HG02840 (cell line): ENCODE data around the gene MACROD1.

Experiments used
- ATAC-seq: cut with Tn5 transposase; IDR thresholded peaks from one replicate; pipeline ENCODE4 v1.9.1; 2021; ENCODE audit warnings: mild to moderate bottlenecking, moderate library complexity, moderate number of reproducible peaks; ENCODE audit not compliant: unreplicated experiment, low FRiP score

MACROD1 gene

GRCh38 chr11:64083398-64084080 lies 82.4 kb downstream of the MACROD1 start:
- no peak for ATAC-seq

DNA sequence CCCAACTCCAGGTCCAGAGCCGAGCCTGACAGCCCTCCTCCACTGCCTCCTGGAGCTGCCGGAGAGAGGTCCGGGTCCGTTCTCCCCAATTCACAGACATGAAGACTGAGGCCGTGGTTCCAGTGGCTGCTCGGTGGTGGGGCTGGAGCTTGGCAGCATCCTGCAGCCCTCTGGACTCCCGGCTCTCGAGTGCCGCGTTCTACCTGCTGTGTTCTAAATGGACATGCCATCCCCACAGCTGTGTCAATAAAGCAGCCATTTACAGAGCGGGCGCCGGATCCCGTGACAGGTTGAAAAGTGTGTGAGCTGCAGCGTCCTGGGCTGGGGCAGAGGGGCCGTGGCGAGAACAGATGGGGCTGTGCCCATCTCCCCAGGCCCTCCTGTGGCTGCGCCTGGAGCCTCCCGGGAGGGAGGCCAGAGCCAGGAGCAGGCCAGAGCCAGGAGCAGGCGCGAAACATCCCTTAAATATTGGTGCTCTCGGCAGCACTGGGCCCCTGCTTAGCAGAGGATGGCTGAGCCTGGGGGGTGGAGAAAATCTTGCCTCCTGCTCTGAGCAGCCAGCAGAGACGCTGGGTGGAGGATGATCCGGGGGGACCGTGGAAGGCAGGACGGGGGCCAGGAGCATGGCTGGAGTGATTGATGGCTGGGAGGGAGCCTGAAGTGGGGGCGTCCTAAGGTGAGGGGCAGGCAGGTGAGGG lies 84.0 kb downstream of the MACROD1 start:
- no peak for ATAC-seq

DNA sequence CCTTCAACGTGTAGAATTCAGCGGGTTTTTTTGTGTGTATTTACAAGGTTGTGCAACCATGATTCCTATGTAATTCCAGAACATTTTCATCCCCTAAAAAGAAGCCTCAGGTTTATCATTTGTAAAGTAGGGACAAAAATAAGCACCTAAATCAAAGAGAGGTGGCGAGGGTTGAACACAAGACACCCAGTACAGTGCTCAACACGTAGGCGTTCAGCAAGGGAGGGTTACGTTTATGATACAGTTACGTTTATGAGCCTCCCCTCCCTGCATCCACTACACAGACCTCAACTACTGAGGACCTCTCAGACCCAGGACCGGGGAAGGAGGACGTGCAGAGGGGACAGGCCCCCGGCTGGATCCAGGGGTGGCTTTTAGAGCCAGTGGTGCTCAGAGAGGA lies 85.5 kb downstream of the MACROD1 start:
- no peak for ATAC-seq

GRCh38 chr11:64078905-64079304 lies 87.0 kb downstream of the MACROD1 start:
- no peak for ATAC-seq

- no peak for ATAC-seq
Measured at GRCh38 chr11:64078284-64078683, 87.6 kb downstream of the MACROD1 start.

DNA sequence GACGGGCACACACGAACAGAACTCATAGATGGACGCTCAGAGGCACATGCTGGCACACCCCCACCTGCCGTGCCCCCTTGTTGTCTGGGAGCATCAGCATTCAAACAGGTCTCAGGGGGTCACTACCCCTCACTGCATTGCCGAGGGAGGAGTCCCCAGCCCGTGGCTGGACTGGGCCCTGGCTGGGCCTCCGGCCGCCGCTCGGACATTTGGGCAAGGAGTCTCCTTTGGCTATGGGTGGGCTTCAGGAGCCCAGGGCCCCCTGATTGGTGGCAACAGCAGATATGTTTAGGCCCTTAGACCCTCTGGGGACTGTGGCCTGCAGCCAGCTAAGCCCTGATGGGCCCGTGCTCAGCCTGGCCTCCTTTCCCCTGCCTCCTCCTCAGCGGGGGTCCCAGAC lies 88.3 kb downstream of the MACROD1 start:
- ATAC-seq, result no peak

DNA sequence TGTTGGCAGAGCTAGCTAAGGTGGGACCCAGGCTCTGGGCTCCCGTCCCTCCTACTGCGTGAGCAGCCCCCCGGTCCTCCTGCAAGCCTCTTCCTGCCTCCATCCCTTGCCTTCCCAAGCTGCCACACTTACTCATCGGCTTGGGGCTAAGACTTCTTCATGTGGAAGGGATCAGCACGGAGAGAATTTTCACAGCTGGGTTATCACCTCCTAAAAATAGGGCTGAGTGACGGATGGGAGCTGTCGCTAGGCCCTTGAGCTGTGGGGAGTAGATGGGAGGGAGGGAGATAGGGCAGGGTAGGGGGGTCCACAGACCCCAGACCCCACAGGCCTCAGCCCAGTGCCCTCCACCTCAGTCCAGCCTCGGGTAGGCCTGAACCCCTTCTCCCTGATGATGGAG lies 89.2 kb downstream of the MACROD1 start:
- no peak for ATAC-seq

DNA sequence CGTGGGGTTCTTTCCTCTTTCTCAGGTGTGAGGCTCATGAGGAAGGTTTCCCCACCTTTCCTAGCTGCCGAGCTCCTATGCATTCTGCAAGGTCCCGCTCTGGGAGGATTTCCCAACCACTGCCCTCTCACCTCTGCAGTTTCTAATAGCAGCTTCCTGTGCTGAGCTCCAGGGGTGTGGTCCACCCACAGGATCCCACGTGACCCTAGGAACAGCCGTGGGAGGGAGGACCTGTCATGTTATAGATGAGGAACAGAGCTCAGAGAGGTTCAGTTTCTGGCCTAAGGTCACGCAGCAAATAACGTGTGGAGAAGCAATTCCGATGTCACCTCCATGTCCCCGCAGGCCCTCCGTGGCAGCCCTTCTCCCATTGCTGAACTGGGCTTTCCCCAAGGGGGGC lies 91.7 kb downstream of the MACROD1 start:
- ATAC-seq, result no peak

DNA sequence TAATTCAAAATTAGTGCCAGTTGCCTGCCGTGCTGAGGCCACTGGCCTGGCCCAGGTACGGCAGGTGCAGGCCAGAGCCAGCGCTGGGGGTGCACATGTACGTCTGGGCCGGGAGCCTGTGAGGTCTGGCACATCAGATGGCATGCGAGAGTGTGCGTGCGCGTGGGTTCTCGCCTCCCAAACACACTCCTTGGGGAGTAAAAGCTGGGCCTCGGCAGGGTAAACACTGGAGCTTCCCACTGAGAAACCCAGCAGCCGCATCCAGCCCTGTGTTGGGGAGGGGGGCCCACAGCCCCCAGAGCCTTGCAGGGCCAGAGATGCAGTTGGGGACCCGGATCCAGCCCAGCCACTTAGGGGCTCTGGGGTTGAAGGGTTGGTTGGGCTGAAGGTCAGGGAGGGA lies 92.4 kb downstream of the MACROD1 start:
- no peak for ATAC-seq

- ATAC-seq, result no peak
Measured at GRCh38 chr11:64072871-64073270, 93.0 kb downstream of the MACROD1 start.

DNA sequence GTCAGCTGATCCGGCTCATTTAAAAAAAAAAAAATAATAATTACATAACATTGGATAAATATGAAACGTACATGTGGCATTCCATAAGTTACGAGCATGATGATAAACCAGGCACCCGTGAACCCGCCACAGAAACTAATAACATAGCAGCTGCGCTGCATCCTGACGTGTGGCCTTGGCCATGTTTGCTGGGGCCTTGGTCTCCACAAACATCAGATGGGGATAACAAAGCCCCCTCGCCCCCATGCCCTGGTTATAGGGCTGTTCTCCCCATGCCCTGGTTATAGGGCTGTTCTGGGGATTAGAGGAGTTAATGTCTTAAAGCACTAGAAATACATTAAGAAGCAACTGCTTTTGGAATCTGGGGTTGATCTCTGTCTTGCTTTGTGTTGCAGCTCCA lies 93.5 kb downstream of the MACROD1 start:
- no peak for ATAC-seq

- ATAC-seq, result no peak
Measured at GRCh38 chr11:64071849-64072248, 94.1 kb downstream of the MACROD1 start.

DNA sequence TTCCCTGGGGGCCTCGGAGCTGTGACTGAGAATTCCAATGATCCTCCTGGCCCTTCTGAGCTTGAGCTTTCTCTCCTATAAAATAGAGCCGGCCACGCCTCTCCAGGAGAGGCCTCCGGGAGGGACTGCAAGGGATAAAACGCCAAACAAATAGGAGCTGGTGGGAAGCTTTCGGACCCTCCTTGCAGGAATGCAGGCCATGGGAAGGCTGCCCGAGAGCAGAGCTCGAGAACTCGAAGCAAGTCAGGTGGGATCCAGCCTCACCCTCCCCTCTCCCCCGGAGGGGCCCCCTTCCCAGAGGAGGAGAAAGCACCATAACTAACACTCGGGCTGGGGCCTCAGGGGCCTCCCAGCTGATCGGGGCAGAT lies 95.6 kb downstream of the MACROD1 start:
- no peak for ATAC-seq

- no peak for ATAC-seq
Measured at GRCh38 chr11:64069401-64070313, 96.3 kb downstream of the MACROD1 start.

GRCh38 chr11:64068705-64069400 lies 97.1 kb downstream of the MACROD1 start:
- no peak for ATAC-seq

GRCh38 chr11:64067230-64067993 lies 98.5 kb downstream of the MACROD1 start:
- ATAC-seq, result no peak

DNA sequence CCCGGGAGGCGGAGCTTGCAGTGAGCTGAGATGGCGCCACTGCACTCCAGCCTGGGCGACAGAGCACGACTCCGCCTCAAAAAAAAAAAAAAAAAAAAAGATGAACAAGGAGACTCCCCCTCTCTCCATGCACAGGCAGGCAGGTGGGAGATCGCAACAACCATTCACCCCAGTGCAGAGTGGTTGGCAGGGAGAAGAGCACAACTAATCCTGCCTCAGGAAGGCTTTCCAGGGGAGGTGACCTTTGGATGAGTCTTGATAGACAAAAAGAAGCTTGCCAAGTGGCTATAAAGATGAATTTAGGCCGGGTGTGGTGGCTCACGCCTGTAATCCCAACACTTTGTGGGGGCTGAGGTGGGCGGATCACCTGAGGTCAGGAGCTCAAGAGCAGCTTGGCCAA lies 100.2 kb downstream of the MACROD1 start:
- ATAC-seq, result no peak

GRCh38 chr11:64065141-64065465 lies 100.8 kb downstream of the MACROD1 start:
- ATAC-seq, result no peak

DNA sequence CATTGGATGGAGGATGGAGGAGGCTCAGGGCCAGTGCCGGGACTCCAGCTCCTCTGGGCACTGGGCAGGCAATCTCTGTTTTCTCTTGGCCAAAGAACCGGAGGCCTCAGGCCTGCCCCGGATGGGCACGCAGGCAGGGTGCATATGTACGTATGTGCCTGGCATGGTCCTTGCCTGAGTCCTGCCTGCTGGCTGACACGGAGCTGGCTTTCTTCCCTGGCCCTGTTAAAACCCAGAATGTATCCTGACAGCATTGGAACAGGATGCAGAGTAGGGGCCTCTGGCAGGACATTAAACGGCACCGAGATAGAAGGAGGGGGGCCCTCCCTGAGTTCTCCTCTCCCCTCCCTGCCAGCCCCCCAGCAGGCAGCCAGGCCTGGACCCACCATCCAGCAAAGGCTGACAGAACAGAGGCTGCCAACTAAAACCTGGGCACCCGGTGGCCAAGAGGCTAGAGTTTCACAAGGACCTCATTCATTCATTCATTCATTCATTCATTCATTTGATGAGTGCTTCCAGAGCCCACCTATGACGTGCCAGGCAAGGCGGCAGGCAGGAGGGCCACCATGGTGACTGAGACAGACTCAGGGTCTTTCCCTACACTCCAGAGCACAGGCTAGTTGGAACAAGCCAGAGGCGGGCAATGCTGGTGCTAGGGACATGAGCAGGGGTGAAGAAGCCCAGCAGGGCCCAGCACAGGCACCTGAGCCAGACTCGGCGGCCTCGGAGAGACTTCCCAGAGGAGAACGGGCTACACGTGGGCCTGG lies 101.4 kb downstream of the MACROD1 start:
- ATAC-seq, result no peak
